GM20000 (cell line): ENCODE measurements around the gene PHYHIPL.

Experiments used
- DNase-seq: peaks from one replicate; pipeline ENCODE4 v3.0.0; 2012; ENCODE audit warnings: low spot score
- CTCF ChIP-seq: IDR thresholded peaks from 2 replicates; pipeline ENCODE4 v1.5.1; 2012; ENCODE audit warnings: mild to moderate bottlenecking, control low read depth; ENCODE audit errors: extremely low read depth, missing control alignments

The PHYHIPL gene

GRCh38 chr10:59173414-59173813 lies 3.0 kb upstream of the PHYHIPL start:
- DNase-seq, result no peak
- TF ChIP-seq CTCF, result no peak

- DNase-seq, result no peak
- TF ChIP-seq CTCF, result no peak
Measured at GRCh38 chr10:59175538-59176240, 754 bp upstream of the PHYHIPL start.

GRCh38 chr10:59177031-59177797 lies 771 bp downstream of the PHYHIPL start:
- no peak for TF ChIP-seq CTCF
- peak; percentile 44 for DNase-seq

GRCh38 chr10:59177836-59178235 lies 1.4 kb downstream of the PHYHIPL start:
- DNase-seq, result no peak
- TF ChIP-seq CTCF, result no peak

- no peak for DNase-seq
- TF ChIP-seq CTCF, result no peak
Measured at GRCh38 chr10:59179068-59179467, 2.6 kb downstream of the PHYHIPL start.

GRCh38 chr10:59180689-59181270 lies 4.3 kb downstream of the PHYHIPL start:
- no peak for TF ChIP-seq CTCF
- DNase-seq, result no peak

- DNase-seq, result peak; percentile 51
- peak; percentile 25 for TF ChIP-seq CTCF
Measured at GRCh38 chr10:59181668-59182067, 5.2 kb downstream of the PHYHIPL start.
